HepG2 (cell line): ENCODE results near the gene ZNF559. TPM values are rescaled to one million over a fixed set of nuclear protein-coding genes. Genes with fewer than 3 reads are reported as not detected.
A peak's percentile ranks its signal among the peaks of the same experiment; 100 is the strongest.

Experiments used
- POLR2G ChIP-seq: fragments of 200-400 bp; formaldehyde crosslinking; IDR thresholded peaks from 2 replicates; pipeline ENCODE4 v1.6.1; 2018; ENCODE audit warnings: mild to moderate bottlenecking, low read depth, low read length, moderate library complexity
- SAFB2 ChIP-seq: sonication (generic); formaldehyde crosslinking; IDR thresholded peaks from 2 replicates; pipeline ENCODE4 v1.5.1; 2020; ENCODE audit warnings: missing genetic modification reagents, low read depth, mild to moderate bottlenecking, borderline replicate concordance
- SNRNP70 ChIP-seq: fragments of 200-400 bp; formaldehyde crosslinking; IDR thresholded peaks from 2 replicates; pipeline ENCODE4 v1.6.1; 2017; ENCODE audit warnings: mild to moderate bottlenecking, low read depth, low read length, moderate library complexity
- TBP ChIP-seq: sonication (generic); formaldehyde crosslinking; IDR thresholded peaks from 2 replicates; pipeline ENCODE4 v1.5.0; 2020; ENCODE audit warnings: missing genetic modification reagents
- ZBTB21 ChIP-seq: sonication (generic); formaldehyde crosslinking; IDR thresholded peaks from 2 replicates; pipeline ENCODE4 v1.4.0; 2020; ENCODE audit warnings: missing genetic modification reagents
- ZNF484 ChIP-seq: sonication (generic); formaldehyde crosslinking; IDR thresholded peaks from 2 replicates; pipeline ENCODE4 v1.5.1; 2020; ENCODE audit warnings: mild to moderate bottlenecking, low read depth, missing genetic modification reagents, borderline replicate concordance
- ZNF652 ChIP-seq: IDR thresholded peaks from 2 replicates; pipeline ENCODE4 v1.6.1; 2016; ENCODE audit warnings: low read depth, borderline replicate concordance
- ZSCAN30 ChIP-seq: sonication (generic); formaldehyde crosslinking; IDR thresholded peaks from 2 replicates; pipeline ENCODE4 v1.5.0; 2020; ENCODE audit warnings: mild to moderate bottlenecking, missing genetic modification reagents
- polyA plus RNA-seq, 8 experiments: library from polyadenylated mRNA; depleted of rRNA in 3 of 8; stranded (reverse) in 7 of 8; unstranded in 1 of 8; fragments of >200 nt; fragmentation: Illumina TruSeq in 4 of 8; extraction: Trizol in 4 of 8; gene quantifications; 2 replicates each; pipeline versions ENCODE4 v1.2.1 to v1.2.3, GENCODE V29; 2011 to 2016; ENCODE audit warnings: low read depth in 4 of 8, missing spikeins in 1 of 8, mixed read lengths in 1 of 8; ENCODE audit not compliant: insufficient read depth in 1 of 8
- total RNA-seq, 5 experiments: library from RNA; depleted of rRNA; stranded (reverse); fragments of >200 nt; fragmentation: Illumina TruSeq; extraction: Trizol; gene quantifications; 2 replicates each; pipeline ENCODE4 v1.2.3, GENCODE V29; 2016; ENCODE audit warnings: low read depth in 1 of 5
- TF ChIP-seq, protein P1 (sequence below): sonication (generic); formaldehyde crosslinking; IDR thresholded peaks from 2 replicates; pipeline ENCODE4 v1.9.0; 2021; ENCODE audit warnings: mild to moderate bottlenecking, missing genetic modification reagents
- TF ChIP-seq, protein P2 (sequence below): IDR thresholded peaks from 2 replicates; pipeline ENCODE4 v1.6.1; 2018; ENCODE audit warnings: missing genetic modification reagents
- TF ChIP-seq, protein P3 (sequence below): sonication (generic); formaldehyde crosslinking; IDR thresholded peaks from 2 replicates; pipeline ENCODE4 v1.4.0; 2020; ENCODE audit warnings: mild to moderate bottlenecking, missing genetic modification reagents
- TF ChIP-seq, protein P4 (sequence below): sonication (generic); formaldehyde crosslinking; conservative IDR thresholded peaks from 2 replicates; pipeline ENCODE4 v1.8.0; 2022; ENCODE audit warnings: low read depth, missing genetic modification reagents
- TF ChIP-seq, protein P5 (sequence below): sonication (generic); formaldehyde crosslinking; IDR thresholded peaks from 2 replicates; pipeline ENCODE4 v1.4.0; 2020; ENCODE audit warnings: missing genetic modification reagents

The ZNF559 gene
- total and polyA plus RNA-seq, 2 of the 13 experiments (the other 11 are each of a cell fraction or from before 2014, with no cell fraction given), result 6.3 to 9.8 TPM

DNA sequence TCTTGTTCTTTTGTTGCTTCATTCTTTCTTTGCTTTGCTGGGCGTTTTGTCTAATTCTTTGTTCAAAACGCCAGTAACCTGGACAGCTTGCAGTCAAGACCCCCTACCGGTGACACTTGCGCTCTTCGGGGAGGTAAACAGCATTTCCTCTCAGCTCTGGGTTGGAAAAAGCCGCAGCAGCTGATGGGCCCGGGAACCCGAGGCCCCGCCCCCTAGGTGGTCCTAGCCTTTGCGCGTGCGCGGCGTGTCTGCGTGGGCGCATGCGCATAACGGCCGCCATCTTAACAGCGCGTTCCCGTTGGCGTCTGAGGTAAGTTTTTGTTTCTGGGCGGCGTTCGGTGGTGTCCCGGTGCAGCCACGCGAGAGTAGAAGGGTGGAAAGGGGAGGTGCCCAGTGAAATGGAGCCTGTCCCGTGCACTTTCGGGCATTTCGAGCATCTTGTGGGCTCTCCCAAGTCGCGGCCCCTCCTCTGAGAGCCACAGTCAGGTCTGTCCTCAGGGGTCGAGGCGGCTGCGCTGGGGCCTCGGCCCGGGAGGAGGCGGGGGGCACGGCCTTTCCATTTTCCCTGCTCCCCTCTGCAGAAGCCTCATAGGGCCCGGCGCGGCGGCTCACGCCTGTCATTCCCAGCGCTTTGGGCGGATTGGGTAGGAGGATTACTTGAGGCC is at the start of gene ZNF559 (continued):
- TF ChIP-seq, protein P1, sequence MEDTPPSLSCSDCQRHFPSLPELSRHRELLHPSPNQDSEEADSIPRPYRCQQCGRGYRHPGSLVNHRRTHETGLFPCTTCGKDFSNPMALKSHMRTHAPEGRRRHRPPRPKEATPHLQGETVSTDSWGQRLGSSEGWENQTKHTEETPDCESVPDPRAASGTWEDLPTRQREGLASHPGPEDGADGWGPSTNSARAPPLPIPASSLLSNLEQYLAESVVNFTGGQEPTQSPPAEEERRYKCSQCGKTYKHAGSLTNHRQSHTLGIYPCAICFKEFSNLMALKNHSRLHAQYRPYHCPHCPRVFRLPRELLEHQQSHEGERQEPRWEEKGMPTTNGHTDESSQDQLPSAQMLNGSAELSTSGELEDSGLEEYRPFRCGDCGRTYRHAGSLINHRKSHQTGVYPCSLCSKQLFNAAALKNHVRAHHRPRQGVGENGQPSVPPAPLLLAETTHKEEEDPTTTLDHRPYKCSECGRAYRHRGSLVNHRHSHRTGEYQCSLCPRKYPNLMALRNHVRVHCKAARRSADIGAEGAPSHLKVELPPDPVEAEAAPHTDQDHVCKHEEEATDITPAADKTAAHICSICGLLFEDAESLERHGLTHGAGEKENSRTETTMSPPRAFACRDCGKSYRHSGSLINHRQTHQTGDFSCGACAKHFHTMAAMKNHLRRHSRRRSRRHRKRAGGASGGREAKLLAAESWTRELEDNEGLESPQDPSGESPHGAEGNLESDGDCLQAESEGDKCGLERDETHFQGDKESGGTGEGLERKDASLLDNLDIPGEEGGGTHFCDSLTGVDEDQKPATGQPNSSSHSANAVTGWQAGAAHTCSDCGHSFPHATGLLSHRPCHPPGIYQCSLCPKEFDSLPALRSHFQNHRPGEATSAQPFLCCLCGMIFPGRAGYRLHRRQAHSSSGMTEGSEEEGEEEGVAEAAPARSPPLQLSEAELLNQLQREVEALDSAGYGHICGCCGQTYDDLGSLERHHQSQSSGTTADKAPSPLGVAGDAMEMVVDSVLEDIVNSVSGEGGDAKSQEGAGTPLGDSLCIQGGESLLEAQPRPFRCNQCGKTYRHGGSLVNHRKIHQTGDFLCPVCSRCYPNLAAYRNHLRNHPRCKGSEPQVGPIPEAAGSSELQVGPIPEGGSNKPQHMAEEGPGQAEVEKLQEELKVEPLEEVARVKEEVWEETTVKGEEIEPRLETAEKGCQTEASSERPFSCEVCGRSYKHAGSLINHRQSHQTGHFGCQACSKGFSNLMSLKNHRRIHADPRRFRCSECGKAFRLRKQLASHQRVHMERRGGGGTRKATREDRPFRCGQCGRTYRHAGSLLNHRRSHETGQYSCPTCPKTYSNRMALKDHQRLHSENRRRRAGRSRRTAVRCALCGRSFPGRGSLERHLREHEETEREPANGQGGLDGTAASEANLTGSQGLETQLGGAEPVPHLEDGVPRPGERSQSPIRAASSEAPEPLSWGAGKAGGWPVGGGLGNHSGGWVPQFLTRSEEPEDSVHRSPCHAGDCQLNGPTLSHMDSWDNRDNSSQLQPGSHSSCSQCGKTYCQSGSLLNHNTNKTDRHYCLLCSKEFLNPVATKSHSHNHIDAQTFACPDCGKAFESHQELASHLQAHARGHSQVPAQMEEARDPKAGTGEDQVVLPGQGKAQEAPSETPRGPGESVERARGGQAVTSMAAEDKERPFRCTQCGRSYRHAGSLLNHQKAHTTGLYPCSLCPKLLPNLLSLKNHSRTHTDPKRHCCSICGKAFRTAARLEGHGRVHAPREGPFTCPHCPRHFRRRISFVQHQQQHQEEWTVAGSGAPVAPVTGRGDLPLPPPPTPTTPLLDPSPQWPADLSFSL, result no peak
- TF ChIP-seq ZNF652 (CRISPR knock-in tag) (no peak), ZNF484 (no peak), ZBTB21 (CRISPR knock-in tag) (no peak), POLR2G (peak; percentile 45; the same call in 1 of the 2 replicates), TBP (CRISPR knock-in tag) (no peak), SNRNP70 (no peak), ZSCAN30 (CRISPR knock-in tag) (no peak), SAFB2 (CRISPR knock-in tag) (no peak)
- TF ChIP-seq, protein P2, sequence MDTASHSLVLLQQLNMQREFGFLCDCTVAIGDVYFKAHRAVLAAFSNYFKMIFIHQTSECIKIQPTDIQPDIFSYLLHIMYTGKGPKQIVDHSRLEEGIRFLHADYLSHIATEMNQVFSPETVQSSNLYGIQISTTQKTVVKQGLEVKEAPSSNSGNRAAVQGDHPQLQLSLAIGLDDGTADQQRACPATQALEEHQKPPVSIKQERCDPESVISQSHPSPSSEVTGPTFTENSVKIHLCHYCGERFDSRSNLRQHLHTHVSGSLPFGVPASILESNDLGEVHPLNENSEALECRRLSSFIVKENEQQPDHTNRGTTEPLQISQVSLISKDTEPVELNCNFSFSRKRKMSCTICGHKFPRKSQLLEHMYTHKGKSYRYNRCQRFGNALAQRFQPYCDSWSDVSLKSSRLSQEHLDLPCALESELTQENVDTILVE (CRISPR knock-in tag), result no peak
- TF ChIP-seq, protein P3, sequence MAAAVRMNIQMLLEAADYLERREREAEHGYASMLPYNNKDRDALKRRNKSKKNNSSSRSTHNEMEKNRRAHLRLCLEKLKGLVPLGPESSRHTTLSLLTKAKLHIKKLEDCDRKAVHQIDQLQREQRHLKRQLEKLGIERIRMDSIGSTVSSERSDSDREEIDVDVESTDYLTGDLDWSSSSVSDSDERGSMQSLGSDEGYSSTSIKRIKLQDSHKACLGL (CRISPR knock-in tag), result no peak
- TF ChIP-seq, protein P4, sequence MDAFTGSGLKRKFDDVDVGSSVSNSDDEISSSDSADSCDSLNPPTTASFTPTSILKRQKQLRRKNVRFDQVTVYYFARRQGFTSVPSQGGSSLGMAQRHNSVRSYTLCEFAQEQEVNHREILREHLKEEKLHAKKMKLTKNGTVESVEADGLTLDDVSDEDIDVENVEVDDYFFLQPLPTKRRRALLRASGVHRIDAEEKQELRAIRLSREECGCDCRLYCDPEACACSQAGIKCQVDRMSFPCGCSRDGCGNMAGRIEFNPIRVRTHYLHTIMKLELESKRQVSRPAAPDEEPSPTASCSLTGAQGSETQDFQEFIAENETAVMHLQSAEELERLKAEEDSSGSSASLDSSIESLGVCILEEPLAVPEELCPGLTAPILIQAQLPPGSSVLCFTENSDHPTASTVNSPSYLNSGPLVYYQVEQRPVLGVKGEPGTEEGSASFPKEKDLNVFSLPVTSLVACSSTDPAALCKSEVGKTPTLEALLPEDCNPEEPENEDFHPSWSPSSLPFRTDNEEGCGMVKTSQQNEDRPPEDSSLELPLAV (CRISPR knock-in tag), result no peak
- TF ChIP-seq, protein P5, sequence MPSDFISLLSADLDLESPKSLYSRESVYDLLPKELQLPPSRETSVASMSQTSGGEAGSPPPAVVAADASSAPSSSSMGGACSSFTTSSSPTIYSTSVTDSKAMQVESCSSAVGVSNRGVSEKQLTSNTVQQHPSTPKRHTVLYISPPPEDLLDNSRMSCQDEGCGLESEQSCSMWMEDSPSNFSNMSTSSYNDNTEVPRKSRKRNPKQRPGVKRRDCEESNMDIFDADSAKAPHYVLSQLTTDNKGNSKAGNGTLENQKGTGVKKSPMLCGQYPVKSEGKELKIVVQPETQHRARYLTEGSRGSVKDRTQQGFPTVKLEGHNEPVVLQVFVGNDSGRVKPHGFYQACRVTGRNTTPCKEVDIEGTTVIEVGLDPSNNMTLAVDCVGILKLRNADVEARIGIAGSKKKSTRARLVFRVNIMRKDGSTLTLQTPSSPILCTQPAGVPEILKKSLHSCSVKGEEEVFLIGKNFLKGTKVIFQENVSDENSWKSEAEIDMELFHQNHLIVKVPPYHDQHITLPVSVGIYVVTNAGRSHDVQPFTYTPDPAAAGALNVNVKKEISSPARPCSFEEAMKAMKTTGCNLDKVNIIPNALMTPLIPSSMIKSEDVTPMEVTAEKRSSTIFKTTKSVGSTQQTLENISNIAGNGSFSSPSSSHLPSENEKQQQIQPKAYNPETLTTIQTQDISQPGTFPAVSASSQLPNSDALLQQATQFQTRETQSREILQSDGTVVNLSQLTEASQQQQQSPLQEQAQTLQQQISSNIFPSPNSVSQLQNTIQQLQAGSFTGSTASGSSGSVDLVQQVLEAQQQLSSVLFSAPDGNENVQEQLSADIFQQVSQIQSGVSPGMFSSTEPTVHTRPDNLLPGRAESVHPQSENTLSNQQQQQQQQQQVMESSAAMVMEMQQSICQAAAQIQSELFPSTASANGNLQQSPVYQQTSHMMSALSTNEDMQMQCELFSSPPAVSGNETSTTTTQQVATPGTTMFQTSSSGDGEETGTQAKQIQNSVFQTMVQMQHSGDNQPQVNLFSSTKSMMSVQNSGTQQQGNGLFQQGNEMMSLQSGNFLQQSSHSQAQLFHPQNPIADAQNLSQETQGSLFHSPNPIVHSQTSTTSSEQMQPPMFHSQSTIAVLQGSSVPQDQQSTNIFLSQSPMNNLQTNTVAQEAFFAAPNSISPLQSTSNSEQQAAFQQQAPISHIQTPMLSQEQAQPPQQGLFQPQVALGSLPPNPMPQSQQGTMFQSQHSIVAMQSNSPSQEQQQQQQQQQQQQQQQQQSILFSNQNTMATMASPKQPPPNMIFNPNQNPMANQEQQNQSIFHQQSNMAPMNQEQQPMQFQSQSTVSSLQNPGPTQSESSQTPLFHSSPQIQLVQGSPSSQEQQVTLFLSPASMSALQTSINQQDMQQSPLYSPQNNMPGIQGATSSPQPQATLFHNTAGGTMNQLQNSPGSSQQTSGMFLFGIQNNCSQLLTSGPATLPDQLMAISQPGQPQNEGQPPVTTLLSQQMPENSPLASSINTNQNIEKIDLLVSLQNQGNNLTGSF, result no peak
